Stimulated activated CD4-positive, alpha-beta T cell treated with anti-CD3 and anti-CD28 coated beads, Interleukin-4, amount 100 ng/mL, for 4 hours (primary cell): ENCODE results near the gene C16orf96.

Experiments
- DNase-seq, 2 experiments: peaks; one replicate each; pipeline ENCODE4 v3.0.0-alpha.2; 2020

The C16orf96 gene

GRCh38 chr16:4556112-4556511, at the start of gene C16orf96:
Gene C16orf96 (plus strand): TSS chr16:4556340. CDS start chr16:4556490, 150 bp downstream.
- no peak for DNase-seq

GRCh38 chr16:4506450-4506849, 49.7 kb upstream of the C16orf96 start:
- DNase-seq: peak; percentile 32 to 59

- no peak for DNase-seq
Observed at GRCh38 chr16:4507588-4508345, 48.4 kb upstream of the C16orf96 start.

GRCh38 chr16:4508806-4509205, 47.3 kb upstream of the C16orf96 start:
- DNase-seq: no peak

- no peak for DNase-seq
Observed at GRCh38 chr16:4509420-4509819, 46.7 kb upstream of the C16orf96 start.

- DNase-seq: no peak
Observed at GRCh38 chr16:4510131-4510530, 46.0 kb upstream of the C16orf96 start.

- no peak for DNase-seq
Observed at GRCh38 chr16:4510747-4511426, 45.3 kb upstream of the C16orf96 start.

- no peak for DNase-seq
Observed at GRCh38 chr16:4511441-4512082, 44.6 kb upstream of the C16orf96 start.

- DNase-seq: no peak
Observed at GRCh38 chr16:4512473-4512872, 43.7 kb upstream of the C16orf96 start.

- DNase-seq: no peak
Observed at GRCh38 chr16:4513086-4513860, 42.9 kb upstream of the C16orf96 start.

GRCh38 chr16:4513881-4514280, 42.3 kb upstream of the C16orf96 start:
- DNase-seq: no peak

- no peak for DNase-seq
Observed at GRCh38 chr16:4514606-4515005, 41.5 kb upstream of the C16orf96 start.

- DNase-seq: no peak
Observed at GRCh38 chr16:4515611-4516233, 40.4 kb upstream of the C16orf96 start.

- DNase-seq: no peak
Observed at GRCh38 chr16:4517812-4518680, 38.1 kb upstream of the C16orf96 start.

GRCh38 chr16:4519274-4520058, 36.7 kb upstream of the C16orf96 start:
- no peak for DNase-seq

- no peak for DNase-seq
Observed at GRCh38 chr16:4520913-4521312, 35.2 kb upstream of the C16orf96 start.

- DNase-seq: no peak
Observed at GRCh38 chr16:4522051-4522581, 34.0 kb upstream of the C16orf96 start.

GRCh38 chr16:4523686-4524085, 32.5 kb upstream of the C16orf96 start:
- no peak for DNase-seq

- no peak for DNase-seq
Observed at GRCh38 chr16:4524571-4524970, 31.6 kb upstream of the C16orf96 start.

GRCh38 chr16:4525069-4525468, 31.1 kb upstream of the C16orf96 start:
- DNase-seq: no peak
